ENCODE measurements around the gene TNNI3K. TPM values are rescaled to one million over a fixed set of nuclear protein-coding genes. Genes with fewer than 3 reads are reported as not detected.

Gene TNNI3K
- total and polyA plus RNA-seq, 9 of the 15 experiments (the other 6 are each of a cell fraction or from before 2014, with no cell fraction given): 0.21 to 0.53 (median 0.32) TPM; not detected in 5

GRCh38 chr1:74403606-74404005 lies 168.4 kb downstream of the TNNI3K start:
- Histone ChIP-seq H3K9me3 (replicated peaks; ENCODE audit: control insufficient read depth, insufficient read depth, low read depth, low read length) (no peaks in the 10 kb centered on the region), H3K4me3 (no peak overlapping the region), H4K20me1 (replicated peaks; ENCODE audit: control insufficient read depth, insufficient read depth, low read length) (no peaks in the 10 kb centered on the region), H3K4me2 (ENCODE audit: insufficient read depth, low read length) (no peak overlapping the region), H3K36me3 (ENCODE audit: control insufficient read depth, insufficient read depth, low read length) (no peaks in the 10 kb centered on the region), H3K27me3 (ENCODE audit: control insufficient read depth in 2 of 2, insufficient read depth in 2 of 2, low read length in 2 of 2) (no peaks in the 10 kb centered on the region), H3K4me1 (replicated peaks in 1 of 2; ENCODE audit: control insufficient read depth in 2 of 2, insufficient read depth in 2 of 2, low read length in 2 of 2) (no peaks in the 10 kb centered on the region), H3K79me2 (ENCODE audit: control insufficient read depth, insufficient read depth, low read length) (no peaks in the 10 kb centered on the region), H3K27ac (ENCODE audit: extremely low read depth, low read depth, low read length) (no peak overlapping the region), H2AFZ (ENCODE audit: low read depth, low read length) (no peak overlapping the region), H3K9ac (ENCODE audit: insufficient read depth in 1 of 2, low read depth in 2 of 2, low read length in 2 of 2) (no peak overlapping the region), H3K9me1 (ENCODE audit: control insufficient read depth, insufficient read depth, low read length) (no peaks in the 10 kb centered on the region)
- ATAC-seq: no peak
- no peak for FAIRE-seq
- in situ Hi-C loops (cut with MboI): no loop called here
- no TSS peak for BruUV-seq (replicated peaks)
- ChIA-PET POLR2A (no interaction called here), CTCF (ENCODE audit: low intra/inter-chr PET ratio) (no interaction called here)
- DNase-seq (ENCODE audit: extremely low read depth in 1 of 4, low spot score in 3 of 4): no peak
- 0% methylated on average over 1 of the region's 1 CpG for WGBS (ENCODE audit: insufficient coverage, low coverage, missing lambda C conversion rate)
- TF ChIP-seq RAD51 (IDR thresholded peaks at IDR 0.05; ENCODE audit: borderline replicate concordance, low read depth) (no peak), POLR3A (IDR thresholded peaks at IDR 0.05; ENCODE audit: borderline replicate concordance, extremely low read depth, insufficient read depth, insufficient read length) (no peak), ZNF586 (CRISPR knock-in tag; conservative IDR thresholded peaks at IDR 0.05) (no peak), ETV1 (tag; conservative IDR thresholded peaks at IDR 0.05; ENCODE audit: low read depth) (no peak), ADNP (tag; IDR thresholded peaks at IDR 0.05) (no peak), TFAM (CRISPR knock-in tag; conservative IDR thresholded peaks at IDR 0.05) (no peak), ZNF212 (CRISPR knock-in tag; IDR thresholded peaks at IDR 0.05) (no peak), ZBTB17 (CRISPR knock-in tag; IDR thresholded peaks at IDR 0.05) (no peak), TAF15 (IDR thresholded peaks at IDR 0.05; ENCODE audit: low read depth, low read length) (no peak), ARNT (IDR thresholded peaks at IDR 0.05) (no peak), ZNF668 (CRISPR knock-in tag; IDR thresholded peaks at IDR 0.05) (no peak), DLX4 (CRISPR knock-in tag; IDR thresholded peaks at IDR 0.05) (no peak), GTF2A2 (tag; IDR thresholded peaks at IDR 0.05) (no peak), ATF1 (CRISPR knock-in tag; IDR thresholded peaks at IDR 0.05) (no peak), ATF1 (tag; IDR thresholded peaks at IDR 0.05) (no peak)
- TF ChIP-seq, protein P1, sequence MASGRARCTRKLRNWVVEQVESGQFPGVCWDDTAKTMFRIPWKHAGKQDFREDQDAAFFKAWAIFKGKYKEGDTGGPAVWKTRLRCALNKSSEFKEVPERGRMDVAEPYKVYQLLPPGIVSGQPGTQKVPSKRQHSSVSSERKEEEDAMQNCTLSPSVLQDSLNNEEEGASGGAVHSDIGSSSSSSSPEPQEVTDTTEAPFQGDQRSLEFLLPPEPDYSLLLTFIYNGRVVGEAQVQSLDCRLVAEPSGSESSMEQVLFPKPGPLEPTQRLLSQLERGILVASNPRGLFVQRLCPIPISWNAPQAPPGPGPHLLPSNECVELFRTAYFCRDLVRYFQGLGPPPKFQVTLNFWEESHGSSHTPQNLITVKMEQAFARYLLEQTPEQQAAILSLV (tag; IDR thresholded peaks at IDR 0.05): no peak
- intact Hi-C loops (cut with micrococcal nuclease): no loop called here

Data from K562 (cell line).